Endometrium (tissue), 2 donors: ENCODE results near the gene MYH10.

Source experiments
- FAIRE-seq: peaks from 2 replicates; lab custom pipeline; 2012; peaks lifted over from hg19 to GRCh38; lab: Jason Lieb, UNC
- donor health status: control.
- donor health status: control.

The MYH10 gene

GRCh38 chr17:8609910-8610309, 20.6 kb downstream of the MYH10 start:
- FAIRE-seq: no peak

DNA sequence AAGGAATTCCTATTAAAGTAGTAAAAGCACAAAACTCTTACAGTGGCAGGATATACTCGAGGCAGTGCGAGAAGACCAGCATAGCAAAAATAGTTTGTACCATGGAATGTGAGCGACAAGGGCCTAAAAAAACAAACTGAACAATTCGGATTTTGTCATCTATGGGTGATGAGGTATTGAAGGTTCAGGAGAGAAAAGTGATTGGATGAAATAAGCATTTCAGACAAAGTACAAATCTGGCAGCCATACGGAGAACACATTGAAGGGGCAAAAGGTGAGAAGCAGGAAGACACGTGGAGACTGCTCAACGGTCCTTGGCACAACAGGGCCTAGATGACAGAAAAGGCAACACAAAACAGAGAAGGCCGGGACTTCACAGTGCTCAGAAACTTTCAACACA, 22.5 kb downstream of the MYH10 start:
- FAIRE-seq: no peak

DNA sequence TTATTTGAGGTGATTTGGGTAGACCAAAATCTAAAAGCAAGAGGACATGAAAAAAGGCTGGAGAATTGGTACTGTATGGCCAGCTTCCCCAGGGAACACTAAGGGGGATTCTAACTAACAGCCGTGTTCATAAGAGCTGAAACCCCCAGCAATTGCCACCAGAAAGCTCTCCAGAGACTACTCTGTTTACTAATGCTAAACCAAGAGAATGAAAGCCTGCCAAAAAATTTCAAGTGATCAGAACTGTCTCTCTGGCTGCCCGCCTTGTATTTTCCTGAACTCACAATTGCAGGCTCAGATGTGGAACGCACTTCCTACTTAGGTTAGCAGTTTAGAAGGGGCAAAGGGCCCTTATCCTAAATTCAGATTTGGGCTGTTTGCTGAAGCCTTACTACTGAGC, 24.1 kb downstream of the MYH10 start:
- FAIRE-seq: no peak

- FAIRE-seq: no peak
Observed at GRCh38 chr17:8602679-8603078, 27.8 kb downstream of the MYH10 start.

DNA sequence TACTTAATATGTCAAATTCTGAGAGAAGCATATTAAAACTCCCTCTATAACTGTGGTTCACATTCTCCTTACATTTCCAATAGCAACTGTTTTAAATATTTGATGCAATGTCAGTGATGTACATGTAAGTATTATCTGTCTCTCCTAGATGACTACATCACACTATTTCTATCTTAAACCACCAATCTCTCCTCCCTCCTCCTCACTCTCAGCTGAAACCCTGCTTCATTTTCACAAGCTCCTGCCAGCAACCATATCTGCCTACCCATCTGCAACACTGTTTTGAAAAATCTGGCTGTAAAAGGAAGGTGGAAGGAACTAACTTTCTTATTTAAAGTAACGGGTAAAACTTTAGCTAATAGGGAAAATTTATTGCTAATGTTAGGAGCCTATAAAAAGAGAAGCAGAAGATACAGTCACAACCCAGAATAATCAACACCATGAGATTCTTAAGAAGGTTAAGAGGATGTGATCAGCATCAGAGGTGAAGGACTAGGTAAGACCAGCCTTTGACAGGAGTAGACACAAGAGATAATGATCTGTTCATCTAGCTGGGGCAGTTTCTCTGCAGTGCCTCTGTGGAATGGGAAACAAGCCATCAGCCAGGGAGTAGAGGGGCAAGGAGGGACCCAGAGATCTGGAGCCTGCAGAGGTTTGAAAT, 31.0 kb downstream of the MYH10 start:
- FAIRE-seq: no peak

GRCh38 chr17:8598913-8599312, 31.6 kb downstream of the MYH10 start:
- no peak for FAIRE-seq

GRCh38 chr17:8593830-8594229, 36.7 kb downstream of the MYH10 start:
- no peak for FAIRE-seq

- no peak for FAIRE-seq
Observed at GRCh38 chr17:8593276-8593675, 37.2 kb downstream of the MYH10 start.

DNA sequence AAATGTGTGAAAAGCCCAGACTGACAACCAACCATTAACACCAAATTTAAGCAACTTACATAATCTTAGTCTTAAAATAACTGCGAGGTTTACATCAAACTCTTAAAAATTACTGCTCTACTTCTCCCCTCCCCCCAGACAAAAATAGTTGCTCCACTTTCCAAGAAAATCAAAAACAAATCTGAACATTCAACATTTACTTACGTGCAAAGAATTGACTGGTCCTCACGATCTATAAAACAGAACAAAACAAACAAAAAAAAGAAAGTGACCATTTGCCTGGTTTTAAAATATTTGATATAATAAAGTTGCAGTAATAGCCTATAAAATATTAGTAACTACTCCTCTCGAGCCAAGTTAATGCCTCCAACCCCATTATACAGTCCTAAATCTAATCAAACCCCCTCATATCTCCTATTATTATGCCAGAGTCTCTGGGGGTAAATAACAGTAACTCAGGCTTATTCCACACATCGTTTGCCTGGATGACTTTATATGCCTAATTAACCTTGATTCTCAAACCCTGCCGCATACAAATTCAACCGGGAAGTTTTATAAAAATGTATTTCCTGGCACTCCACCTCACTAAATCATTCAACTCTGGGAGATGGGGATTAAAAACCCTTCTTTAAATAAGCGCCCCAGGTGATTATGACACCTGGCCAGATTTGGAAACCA, 41.5 kb downstream of the MYH10 start:
- no peak for FAIRE-seq

GRCh38 chr17:8586766-8587165, 43.8 kb downstream of the MYH10 start:
- no peak for FAIRE-seq

DNA sequence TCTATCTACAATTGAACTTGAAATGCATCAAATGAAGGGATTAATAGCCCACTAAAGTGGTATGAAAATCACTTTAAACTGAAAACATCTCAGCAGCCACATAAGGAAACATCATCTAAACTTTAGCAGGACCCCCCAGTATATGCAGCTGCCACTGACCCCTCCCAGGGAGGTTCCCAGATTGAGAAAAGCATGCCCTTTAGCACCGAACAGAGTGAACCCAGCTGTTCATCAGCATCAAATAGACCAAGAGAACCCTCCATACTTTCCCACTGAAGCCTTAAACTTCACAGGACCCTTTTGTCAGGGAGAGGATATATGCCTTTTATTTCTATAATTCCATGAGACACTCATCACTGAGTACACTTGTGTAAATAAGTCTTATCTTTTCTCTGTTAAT, 44.6 kb downstream of the MYH10 start:
- FAIRE-seq: no peak

GRCh38 chr17:8583954-8584353, 46.6 kb downstream of the MYH10 start:
- FAIRE-seq: no peak

DNA sequence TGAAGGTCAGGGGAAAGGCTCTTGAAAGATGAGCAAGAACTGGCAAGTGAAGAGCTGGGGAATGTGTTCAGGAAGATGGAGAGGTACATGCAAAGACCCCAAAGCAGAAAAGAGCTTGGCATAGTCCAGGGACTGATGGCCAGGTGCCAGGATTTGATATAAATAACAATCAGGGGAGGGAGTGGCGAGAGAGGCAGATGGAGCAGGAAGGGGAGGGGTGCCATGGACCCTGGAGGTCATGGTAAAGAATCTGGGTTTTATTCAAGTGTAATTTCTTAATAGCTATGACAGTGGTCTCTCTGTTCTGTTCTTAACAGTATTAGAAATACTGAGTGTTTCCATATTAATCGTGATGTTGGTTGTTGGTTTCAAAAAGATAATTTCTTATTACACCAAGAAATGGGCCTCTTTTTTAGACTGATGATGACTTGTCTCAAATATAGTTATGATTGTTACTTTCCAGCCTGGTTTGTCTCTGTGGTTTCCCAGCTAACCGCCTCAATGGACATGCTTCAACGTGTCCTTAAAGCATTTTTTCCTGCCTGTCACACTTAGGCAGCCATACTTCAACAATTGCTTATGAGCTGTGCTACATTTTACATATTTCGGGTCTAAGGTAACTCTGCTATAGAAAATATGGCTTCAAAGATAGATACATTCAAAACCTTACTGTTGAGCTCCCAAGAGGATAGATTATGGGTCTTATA, 49.4 kb downstream of the MYH10 start:
- no peak for FAIRE-seq

GRCh38 chr17:8577868-8578267, 52.7 kb downstream of the MYH10 start:
- no peak for FAIRE-seq

DNA sequence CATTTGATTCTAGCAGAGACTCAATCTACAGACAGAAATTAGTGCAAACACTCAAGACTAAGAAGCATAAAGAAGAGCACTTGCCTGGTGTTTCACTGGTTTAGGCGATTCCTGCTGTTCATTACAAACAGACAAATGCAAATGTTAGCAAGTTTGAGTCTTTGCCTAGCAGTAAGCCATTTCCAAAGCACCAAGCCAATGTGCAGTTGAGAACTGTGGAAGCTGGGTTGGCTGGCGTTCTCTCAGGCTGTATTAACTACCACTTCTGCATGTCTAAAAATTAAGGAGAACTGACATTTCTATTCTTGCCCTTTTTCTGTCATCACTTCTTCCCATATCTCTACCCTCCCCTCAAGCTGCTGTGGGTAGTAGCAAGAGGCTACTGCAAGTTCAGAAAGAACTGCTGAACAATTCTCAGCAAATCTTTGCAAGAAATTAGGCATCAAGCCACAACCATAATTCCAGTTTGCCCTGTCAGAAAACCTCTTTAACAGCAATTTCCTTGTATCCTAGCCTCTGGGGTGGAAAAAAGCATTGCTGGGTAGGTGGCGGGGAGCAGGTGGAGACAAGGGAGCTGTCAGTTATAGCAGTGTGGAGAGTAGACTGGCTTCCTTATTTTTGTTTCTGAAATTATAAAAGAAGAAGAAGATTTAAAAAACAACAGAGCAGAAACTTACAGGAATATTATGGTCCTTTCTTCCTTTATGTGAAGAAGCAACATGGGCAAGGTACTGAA, 53.8 kb downstream of the MYH10 start:
- no peak for FAIRE-seq

GRCh38 chr17:8574687-8575086, 55.8 kb downstream of the MYH10 start:
- FAIRE-seq: no peak

- no peak for FAIRE-seq
Observed at GRCh38 chr17:8572764-8573163, 57.8 kb downstream of the MYH10 start.

DNA sequence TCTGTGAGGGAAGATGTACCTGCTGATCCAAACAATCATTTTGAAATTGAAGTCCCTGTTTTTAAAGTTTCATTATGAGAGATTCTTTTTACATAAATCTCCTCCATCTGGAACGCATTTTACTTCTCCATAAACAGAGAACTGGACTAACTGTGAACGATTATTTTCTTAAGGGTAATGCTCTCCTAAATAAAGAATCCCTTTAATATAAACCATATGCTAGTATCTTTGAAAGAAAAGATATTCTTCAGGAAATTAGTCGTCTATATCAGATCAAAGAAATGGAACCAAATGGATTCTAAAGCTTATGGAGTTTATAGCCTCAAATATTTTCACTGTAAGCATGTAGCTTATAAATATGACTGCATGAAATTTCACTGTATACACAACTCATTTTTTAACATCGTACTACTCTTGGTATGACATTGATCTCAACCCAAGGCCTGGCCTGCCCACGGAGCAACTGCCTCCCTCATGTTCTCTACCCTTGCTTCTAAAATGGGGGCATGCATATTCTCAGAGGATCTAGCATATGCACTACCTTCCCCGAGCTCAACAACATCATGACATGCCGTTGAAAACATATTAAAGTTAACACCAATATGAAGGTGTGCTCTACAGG, 66.4 kb downstream of the MYH10 start:
- peak; percentile 88 for FAIRE-seq

GRCh38 chr17:8563024-8563776, 67.3 kb downstream of the MYH10 start:
- FAIRE-seq: no peak

- peak; percentile 70 for FAIRE-seq
Observed at GRCh38 chr17:8558144-8558543, 72.4 kb downstream of the MYH10 start.

- no peak for FAIRE-seq
Observed at GRCh38 chr17:8557176-8557806, 73.2 kb downstream of the MYH10 start.
